Measurements from ENCODE around the gene ZNF286A.
"Not testable (repeated sequence)": the region's sequence is repeated elsewhere in the genome, so short reads cannot be mapped to it uniquely, and the experiment has no call there.

ZNF286A gene

GRCh38 chr17:15699413-15699924 lies at the start of gene ZNF286A:
Gene ZNF286A (plus strand): TSS chr17:15699752. CDS start chr17:15700330, 578 bp downstream.
- DNase-seq (ENCODE audit: low spot score): peak; percentile 100

DNA sequence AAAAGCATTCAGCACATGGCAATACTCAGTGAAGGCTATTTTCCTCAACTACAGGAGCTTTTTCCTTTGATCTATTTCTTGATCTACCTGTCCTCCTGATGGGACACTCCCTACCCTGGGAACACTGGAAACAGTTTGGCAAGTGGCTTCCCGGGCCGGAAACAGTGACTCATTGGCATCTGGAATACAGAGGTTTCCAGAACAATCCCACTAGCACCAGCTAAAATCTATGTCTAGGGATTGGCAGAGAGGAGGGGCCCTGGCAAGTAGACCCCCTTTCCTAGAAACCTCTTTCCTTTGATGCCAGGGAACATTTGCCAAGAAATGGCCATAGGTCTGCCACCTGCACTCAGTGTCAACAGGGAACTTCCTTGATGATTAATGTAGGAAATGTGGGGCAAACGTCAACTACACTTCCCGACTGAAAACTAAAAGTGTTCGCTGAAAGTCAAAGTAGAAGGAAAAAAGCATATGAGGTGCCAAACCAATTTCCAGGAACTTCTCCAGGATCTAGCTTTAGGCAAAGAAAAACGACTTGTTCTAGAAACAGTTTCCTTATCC lies 49.6 kb upstream of the ZNF286A start:
- no peak for DNase-seq (ENCODE audit: low spot score)

DNA sequence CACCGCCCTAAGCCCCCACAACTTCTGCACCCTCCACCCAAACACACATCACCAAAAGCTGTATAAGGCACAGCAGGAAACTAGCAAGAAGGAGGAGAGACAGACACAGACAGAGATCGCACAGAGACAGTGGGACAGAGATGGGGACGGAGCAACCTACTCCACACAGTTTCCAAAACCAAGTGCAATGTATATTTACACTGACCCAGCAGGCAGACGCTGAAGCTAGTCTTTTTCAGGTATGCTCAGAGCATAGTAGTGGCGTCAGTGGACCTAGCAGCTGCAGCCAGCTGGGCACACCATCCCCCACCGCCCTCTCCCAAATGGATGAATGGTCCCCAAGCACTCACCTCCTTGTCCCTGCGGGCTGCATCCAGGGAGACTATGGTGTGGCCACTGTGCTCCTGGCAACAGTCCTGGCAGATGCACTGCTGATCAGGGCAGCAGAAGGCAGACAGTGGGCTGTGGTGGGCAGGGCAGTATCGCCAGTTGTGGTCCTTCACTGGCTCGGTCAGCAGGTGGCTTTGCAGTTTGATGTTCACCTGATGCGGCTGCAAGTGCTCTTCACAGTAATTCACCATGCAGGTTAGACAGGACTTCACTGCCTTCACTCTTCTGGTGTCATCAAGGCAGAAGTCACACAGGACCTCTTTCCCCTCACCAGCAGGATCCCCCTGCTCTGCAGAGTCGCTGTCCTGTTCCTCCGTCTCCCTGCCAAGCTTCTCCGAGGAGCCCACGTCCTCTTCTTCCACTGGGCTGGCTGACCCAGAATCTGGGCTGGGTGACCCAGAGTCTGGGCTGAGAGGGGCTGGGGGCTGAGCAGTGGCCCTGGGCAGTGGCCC lies 48.6 kb upstream of the ZNF286A start:
- DNase-seq (ENCODE audit: low spot score): no peak

DNA sequence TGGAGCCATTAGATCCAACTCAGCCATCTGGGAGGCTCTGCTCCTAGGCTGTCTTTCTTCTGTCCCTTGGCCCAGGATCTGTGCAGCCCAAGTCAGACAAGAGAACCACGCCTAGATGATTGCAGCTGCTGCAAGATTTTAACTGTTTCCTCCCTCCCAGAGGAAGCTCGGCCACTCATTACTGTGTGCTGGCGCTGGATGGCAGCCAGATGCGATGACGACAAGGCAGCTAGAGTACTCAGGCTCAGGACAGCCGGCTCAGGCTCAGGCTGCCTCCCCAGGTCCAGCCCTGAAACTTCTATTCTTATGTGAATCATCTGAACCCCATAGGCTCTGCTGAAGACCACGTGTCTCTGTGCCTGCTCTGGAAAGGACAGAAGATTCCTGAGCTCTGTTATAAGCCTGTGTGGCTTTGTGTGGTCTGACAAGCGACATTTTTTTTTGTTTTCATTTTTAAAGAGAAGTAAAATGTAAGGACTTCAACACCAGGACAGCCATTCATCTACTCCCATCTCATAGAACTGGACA lies 47.9 kb upstream of the ZNF286A start:
- DNase-seq (ENCODE audit: low spot score): peak; percentile 44

GRCh38 chr17:15652960-15653359 lies 46.6 kb upstream of the ZNF286A start:
- DNase-seq (ENCODE audit: low spot score): no peak

DNA sequence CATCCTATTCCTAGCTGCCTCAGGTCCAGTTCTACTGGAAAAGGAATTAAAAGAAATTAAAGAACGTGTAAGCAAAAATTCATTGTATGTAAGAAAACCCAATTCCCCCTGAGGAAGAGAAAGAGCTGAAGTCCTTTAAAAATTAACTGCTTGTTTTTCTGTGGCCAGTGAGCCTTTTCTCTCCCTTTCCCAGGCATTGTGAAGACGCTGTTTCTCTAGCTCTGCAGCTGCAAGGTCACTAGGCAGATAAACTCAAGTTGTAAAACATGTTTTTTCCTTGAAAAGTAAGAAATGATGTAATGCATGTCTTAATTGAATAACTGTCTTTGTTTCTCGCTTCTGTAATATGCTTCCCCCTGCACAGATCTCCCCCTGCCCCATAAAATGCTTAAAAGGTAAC lies 45.2 kb upstream of the ZNF286A start:
- DNase-seq (ENCODE audit: low spot score): not testable (repeated sequence)

GRCh38 chr17:15654886-15655561 lies 44.5 kb upstream of the ZNF286A start:
- no peak for DNase-seq (ENCODE audit: low spot score)

DNA sequence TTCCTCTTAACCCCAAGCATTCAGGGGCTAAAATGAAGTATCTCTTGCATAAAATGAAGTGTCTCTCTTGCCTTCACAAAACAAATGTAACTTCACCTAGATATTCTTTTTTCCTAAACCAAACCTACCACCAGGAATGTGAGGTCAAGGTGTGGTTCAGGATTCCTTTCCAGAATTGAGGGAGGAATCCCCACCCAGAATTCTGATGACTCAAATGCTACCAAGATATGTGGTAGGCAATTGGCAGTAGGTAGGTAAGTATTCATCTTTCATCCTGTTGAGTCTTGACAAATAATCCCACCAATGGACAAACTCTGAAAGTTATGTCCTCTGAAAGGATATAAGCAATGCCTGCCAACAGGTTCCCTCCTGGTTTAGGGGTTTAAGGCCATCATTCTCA lies 41.7 kb upstream of the ZNF286A start:
- no peak for DNase-seq (ENCODE audit: low spot score)

GRCh38 chr17:15658296-15658695 lies 41.3 kb upstream of the ZNF286A start:
- no peak for DNase-seq (ENCODE audit: low spot score)

DNA sequence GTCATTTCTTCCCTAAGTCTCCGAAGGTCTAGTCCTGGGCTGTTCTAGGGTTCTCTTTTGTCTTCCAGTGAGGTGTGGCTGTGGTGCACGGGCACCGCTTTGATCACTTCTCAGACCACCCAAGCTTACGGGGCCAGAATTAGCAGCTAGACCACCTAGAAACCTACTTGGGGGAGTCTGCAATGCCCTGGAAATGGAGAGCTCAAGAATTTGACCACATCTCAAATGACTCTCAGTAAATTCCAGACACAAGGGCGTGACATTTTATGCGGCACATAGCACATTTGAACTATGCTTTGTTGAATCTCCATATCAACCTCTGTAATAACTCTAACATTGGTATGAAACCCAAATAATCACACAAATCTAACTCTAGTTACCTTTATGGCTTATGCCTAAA lies 40.3 kb upstream of the ZNF286A start:
- no peak for DNase-seq (ENCODE audit: low spot score)

DNA sequence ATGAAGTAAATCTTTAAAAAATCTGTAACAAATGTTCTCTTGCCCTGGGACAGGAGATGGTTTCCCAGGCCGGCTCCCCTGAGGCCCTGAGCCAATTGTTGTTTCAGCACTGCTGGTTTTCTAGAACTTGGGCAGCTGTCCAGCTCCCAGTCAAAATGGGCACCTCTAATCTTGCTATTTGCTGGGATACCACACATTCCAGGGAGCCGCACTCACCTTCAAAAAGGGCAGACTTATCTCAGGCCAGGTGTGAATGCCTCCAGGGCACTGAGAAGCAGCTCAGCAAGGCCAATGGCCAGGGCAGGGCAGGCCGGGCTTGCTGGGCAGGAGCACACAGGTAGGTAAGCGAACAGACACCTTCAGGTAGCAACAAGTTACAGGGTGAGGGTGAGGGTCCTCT lies 39.9 kb upstream of the ZNF286A start:
- DNase-seq (ENCODE audit: low spot score): no peak

GRCh38 chr17:15660077-15660476 lies 39.5 kb upstream of the ZNF286A start:
- DNase-seq (ENCODE audit: low spot score): no peak

- DNase-seq (ENCODE audit: low spot score): no peak
Measured at GRCh38 chr17:15662681-15663080, 36.9 kb upstream of the ZNF286A start.

- no peak for DNase-seq (ENCODE audit: low spot score)
Measured at GRCh38 chr17:15663176-15663575, 36.4 kb upstream of the ZNF286A start.

GRCh38 chr17:15663691-15664090 lies 35.9 kb upstream of the ZNF286A start:
- DNase-seq (ENCODE audit: low spot score): no peak

DNA sequence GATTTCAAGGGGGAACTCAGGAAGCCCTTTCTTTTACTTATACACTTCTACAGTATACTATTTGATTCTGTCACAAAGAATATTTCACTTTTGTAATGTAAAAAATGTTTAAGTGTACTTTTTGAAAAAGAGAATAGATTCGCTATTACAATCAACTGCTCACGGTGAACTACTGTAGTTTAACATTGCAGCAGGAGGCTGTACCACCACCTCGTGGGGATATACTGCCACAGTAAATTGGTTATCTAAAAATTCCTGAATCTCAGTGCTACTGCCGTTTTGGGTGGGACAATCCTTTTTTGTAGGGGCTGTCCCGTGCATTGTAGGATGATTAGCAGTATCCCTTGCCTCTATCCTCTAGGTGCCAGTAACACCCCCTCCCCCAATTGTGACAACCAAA lies 30.0 kb upstream of the ZNF286A start:
- not testable (repeated sequence) for DNase-seq (ENCODE audit: low spot score)

GRCh38 chr17:15674640-15675039 lies 24.9 kb upstream of the ZNF286A start:
- not testable (repeated sequence) for DNase-seq (ENCODE audit: low spot score)

DNA sequence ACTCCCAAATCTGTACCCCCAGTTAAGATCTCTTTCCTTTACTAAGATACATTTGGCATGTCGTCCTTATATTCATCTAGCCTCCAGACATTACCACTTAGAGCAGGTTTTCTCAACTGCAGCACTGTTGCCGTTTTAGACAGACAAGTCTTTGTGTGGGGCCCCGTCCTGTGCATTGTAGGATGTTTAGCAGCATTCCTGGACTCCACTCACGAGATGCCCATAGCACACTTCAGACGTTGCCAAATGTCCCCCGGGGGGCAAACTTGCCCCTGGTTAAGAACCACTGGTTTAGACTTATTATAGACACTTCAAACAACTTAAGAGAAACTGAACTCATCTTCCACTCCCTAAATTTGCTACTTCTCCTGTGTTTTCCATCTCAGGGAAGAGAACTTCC lies 23.6 kb upstream of the ZNF286A start:
- not testable (repeated sequence) for DNase-seq (ENCODE audit: low spot score)

- not testable (repeated sequence) for DNase-seq (ENCODE audit: low spot score)
Measured at GRCh38 chr17:15683135-15683534, 16.4 kb upstream of the ZNF286A start.

DNA sequence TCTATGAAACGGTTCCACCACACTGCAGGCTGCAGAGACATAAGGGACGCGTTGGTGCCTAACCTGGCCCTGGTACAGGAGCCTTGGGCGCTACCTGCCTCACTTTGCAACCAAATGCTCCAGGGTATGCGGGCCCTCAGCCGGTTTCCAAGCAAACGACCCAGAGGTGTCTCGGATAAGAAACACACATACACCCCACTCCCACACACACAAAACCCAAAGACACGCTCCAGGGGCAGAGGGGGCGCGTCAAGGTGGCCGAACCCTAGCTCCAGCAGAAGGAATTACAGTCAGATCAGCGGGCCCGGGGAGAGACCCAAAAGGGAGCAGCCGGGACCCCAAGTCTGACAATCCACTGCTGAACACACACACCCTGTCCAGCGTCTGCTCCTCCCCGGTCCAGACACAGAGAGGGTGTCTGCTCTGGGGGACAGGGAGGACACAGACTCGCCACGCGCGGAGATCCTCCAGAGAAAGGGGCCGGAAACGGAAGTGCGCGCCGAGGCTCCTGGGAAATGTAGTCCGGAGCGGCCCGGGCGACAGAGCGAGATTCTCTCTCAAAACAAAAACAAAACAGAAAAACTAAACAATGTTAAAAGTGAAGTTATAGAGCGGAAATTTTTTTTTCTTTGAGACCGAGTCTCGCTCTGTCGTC lies 15.6 kb upstream of the ZNF286A start, which contains the start of gene TRIM16:
TSS of gene TRIM16 (minus strand) at position 488 of the 655 bp plus-strand sequence. CDS start 32,702 bp downstream, outside the sequence.
- DNase-seq (ENCODE audit: low spot score): peak; percentile 75

GRCh38 chr17:15687494-15687893 lies 12.1 kb upstream of the ZNF286A start:
- DNase-seq (ENCODE audit: low spot score): not testable (repeated sequence)

DNA sequence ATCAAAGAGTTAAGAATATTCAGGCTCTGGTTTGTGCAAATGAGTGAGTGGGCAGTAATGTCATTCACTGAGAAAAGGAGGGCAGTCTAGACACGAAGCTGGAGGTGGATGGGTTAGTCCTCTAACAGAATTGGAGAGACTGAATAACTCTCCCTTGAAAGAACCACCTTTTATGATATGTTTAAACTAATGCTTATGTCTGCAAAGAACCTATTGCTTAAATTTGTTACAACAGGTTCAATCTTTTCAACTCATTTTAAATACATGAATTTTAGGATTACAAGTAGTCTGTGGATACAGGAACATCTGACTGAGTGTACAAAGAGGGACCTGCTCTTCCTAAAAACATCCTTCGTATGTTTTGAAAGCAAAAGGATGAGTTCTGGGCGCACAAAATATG lies 585 bp upstream of the ZNF286A start:
- DNase-seq (ENCODE audit: low spot score): not testable (repeated sequence)
